HL-60 (cell line): ENCODE measurements around the gene BANP.

Experiments
- GABPA ChIP-seq: IDR thresholded peaks from 2 replicates; pipeline ENCODE4 v1.6.1; 2012; ENCODE audit warnings: low read depth
- TF ChIP-seq, protein P1 (sequence below): IDR thresholded peaks from one replicate; pipeline ENCODE4 v1.5.1; 2011; ENCODE audit warnings: low read length, control low read depth, inconsistent platforms; ENCODE audit not compliant: insufficient read depth
- TF ChIP-seq, protein P2 (sequence below): IDR thresholded peaks from 2 replicates; pipeline ENCODE4 v1.6.1; 2012; ENCODE audit warnings: low read depth; ENCODE audit not compliant: insufficient replicate concordance

DNA sequence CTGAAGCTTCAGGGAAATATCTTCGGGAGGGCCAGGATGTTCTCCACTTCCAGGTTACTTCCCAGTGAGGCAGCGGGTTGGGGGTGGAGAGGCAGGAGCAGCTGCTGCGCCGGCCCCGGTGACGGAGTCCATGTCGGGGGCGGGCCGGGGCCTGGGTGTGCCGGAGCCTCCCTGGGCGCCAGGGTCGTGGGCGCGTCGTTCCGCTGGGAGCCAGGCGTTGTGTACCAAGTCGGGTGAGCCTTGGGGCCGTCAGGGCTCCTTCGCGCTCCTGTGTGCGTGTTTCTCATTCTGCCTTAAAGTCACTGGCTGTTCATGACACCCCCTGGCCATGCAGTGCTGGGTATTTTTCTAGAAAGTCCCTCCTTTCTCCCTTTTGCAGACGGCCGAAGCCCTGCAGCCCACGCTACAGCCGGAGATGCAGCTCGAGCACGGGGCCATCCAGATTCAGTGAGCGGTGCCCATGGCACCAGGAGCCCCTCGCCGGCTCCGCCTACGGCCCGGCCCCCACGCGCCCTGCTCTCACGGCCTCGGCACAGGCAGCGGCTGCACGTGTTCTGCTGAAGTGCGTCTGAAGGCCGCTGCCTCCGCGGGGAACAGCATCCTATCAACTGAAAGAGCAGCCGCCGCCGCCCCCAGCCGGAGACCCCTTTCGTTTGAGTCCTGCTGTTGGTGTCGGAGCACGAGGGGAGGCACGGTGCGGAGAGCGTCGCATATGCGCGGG, 125.1 kb downstream of the BANP start:
- TF ChIP-seq, protein P1, sequence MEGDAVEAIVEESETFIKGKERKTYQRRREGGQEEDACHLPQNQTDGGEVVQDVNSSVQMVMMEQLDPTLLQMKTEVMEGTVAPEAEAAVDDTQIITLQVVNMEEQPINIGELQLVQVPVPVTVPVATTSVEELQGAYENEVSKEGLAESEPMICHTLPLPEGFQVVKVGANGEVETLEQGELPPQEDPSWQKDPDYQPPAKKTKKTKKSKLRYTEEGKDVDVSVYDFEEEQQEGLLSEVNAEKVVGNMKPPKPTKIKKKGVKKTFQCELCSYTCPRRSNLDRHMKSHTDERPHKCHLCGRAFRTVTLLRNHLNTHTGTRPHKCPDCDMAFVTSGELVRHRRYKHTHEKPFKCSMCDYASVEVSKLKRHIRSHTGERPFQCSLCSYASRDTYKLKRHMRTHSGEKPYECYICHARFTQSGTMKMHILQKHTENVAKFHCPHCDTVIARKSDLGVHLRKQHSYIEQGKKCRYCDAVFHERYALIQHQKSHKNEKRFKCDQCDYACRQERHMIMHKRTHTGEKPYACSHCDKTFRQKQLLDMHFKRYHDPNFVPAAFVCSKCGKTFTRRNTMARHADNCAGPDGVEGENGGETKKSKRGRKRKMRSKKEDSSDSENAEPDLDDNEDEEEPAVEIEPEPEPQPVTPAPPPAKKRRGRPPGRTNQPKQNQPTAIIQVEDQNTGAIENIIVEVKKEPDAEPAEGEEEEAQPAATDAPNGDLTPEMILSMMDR, result no peak
- TF ChIP-seq, protein P2, sequence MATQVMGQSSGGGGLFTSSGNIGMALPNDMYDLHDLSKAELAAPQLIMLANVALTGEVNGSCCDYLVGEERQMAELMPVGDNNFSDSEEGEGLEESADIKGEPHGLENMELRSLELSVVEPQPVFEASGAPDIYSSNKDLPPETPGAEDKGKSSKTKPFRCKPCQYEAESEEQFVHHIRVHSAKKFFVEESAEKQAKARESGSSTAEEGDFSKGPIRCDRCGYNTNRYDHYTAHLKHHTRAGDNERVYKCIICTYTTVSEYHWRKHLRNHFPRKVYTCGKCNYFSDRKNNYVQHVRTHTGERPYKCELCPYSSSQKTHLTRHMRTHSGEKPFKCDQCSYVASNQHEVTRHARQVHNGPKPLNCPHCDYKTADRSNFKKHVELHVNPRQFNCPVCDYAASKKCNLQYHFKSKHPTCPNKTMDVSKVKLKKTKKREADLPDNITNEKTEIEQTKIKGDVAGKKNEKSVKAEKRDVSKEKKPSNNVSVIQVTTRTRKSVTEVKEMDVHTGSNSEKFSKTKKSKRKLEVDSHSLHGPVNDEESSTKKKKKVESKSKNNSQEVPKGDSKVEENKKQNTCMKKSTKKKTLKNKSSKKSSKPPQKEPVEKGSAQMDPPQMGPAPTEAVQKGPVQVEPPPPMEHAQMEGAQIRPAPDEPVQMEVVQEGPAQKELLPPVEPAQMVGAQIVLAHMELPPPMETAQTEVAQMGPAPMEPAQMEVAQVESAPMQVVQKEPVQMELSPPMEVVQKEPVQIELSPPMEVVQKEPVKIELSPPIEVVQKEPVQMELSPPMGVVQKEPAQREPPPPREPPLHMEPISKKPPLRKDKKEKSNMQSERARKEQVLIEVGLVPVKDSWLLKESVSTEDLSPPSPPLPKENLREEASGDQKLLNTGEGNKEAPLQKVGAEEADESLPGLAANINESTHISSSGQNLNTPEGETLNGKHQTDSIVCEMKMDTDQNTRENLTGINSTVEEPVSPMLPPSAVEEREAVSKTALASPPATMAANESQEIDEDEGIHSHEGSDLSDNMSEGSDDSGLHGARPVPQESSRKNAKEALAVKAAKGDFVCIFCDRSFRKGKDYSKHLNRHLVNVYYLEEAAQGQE, result no peak
- no peak for TF ChIP-seq GABPA
